ENCODE data around the gene SLC2A10. TPM values are rescaled to one million over a fixed set of nuclear protein-coding genes. Genes with fewer than 3 reads are reported as not detected.

SLC2A10 gene
- total and polyA plus RNA-seq, 2 experiments from 2014 or later = 9.9 to 15.6 TPM

DNA sequence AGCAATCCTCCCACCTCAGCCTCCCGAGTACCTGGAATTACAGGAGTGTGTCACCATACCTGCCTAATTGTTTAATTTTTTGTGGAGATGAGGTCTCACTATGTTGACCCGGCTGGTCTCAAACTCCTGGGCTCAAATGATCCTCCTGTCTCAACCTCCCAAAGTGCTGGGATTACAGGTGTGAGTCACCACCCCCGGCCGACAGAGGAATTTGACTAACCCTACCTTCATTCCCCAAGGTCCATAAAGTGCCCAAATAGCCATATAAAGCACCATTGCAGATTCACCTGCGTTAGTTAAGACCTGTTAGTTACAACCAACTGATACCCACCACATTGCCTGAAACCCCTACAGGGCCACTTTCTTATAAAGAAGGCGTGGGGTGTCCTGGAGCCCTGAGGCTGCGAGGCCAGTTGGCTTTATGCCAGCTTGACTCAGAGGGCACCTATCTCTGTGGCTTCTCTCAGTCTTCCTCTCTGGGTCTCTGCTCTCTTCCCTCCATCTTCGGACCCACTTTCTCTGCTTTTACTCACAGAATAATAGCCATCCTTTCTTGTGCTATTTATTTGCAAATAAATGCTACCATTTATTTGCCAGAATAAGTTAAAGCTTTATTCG, 65.6 kb downstream of the SLC2A10 start:
- TF ChIP-seq, protein P1, sequence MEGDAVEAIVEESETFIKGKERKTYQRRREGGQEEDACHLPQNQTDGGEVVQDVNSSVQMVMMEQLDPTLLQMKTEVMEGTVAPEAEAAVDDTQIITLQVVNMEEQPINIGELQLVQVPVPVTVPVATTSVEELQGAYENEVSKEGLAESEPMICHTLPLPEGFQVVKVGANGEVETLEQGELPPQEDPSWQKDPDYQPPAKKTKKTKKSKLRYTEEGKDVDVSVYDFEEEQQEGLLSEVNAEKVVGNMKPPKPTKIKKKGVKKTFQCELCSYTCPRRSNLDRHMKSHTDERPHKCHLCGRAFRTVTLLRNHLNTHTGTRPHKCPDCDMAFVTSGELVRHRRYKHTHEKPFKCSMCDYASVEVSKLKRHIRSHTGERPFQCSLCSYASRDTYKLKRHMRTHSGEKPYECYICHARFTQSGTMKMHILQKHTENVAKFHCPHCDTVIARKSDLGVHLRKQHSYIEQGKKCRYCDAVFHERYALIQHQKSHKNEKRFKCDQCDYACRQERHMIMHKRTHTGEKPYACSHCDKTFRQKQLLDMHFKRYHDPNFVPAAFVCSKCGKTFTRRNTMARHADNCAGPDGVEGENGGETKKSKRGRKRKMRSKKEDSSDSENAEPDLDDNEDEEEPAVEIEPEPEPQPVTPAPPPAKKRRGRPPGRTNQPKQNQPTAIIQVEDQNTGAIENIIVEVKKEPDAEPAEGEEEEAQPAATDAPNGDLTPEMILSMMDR (IDR thresholded peaks at IDR 0.05; ENCODE audit: low read depth, low read length) = no peak
- Histone ChIP-seq H3K27ac (no peak overlapping the region), H3K4me1 (ENCODE audit: low read depth) (no peaks in the 10 kb centered on the region), H3K36me3 (no peaks in the 10 kb centered on the region), H3K27me3 (no peaks in the 10 kb centered on the region), H3K4me3 (no peak overlapping the region), H3K9me3 (ENCODE audit: low read depth) (no peaks in the 10 kb centered on the region)
- DNase-seq (ENCODE audit: low read depth in 1 of 2, low spot score in 1 of 2) = no peak

DNA sequence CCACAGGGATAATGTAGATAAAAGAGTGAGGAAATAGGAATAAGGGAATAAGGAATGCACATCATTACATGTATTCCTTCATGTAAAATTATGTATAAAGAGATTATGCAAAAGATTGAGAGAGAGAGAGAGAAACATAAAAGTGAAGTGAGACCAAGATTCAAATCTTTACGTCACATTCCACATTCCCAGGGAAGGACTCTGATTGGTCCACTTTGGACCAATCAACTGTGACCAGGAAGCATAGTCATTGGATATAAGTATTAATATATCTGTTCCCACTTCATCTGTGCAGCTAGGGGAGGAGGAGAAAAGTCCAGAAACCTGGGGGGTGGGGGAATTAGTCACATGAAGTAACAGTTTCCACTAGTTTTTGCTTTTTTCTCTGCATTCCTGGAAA, 66.4 kb downstream of the SLC2A10 start:
- no peaks in the 10 kb centered on the region for H3K36me3 ChIP-seq
- no peaks in the 10 kb centered on the region for H3K27me3 ChIP-seq
- H3K27ac ChIP-seq = no peak overlapping the region
- no peaks in the 10 kb centered on the region for H3K9me3 ChIP-seq (ENCODE audit: low read depth)
- DNase-seq (ENCODE audit: low read depth in 1 of 2, low spot score in 1 of 2) = no peak
- no peaks in the 10 kb centered on the region for H3K4me1 ChIP-seq (ENCODE audit: low read depth)
- no peak overlapping the region for H3K4me3 ChIP-seq
- TF ChIP-seq, protein P1 (IDR thresholded peaks at IDR 0.05; ENCODE audit: low read depth, low read length) = no peak

DNA sequence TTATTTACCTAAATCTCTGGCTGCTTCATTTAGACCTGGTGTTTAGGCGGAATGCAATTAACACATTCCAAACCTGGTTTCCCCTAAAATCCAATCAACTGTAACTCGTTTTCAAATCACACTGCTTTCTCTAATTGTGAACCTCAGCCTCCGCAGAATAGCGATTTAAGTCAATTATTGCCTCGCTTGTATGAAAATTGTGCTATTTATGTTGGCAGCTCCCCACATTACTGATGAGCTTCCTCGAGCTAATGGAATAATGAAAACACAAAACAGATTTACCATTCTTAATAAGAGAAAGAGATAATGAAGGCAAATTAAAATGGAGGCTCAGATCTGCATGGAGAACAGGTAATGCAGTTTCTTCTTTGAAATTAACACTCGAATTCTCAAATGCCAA, 67.9 kb downstream of the SLC2A10 start:
- Histone ChIP-seq H3K4me1 (ENCODE audit: low read depth) (no peaks in the 10 kb centered on the region), H3K36me3 (no peaks in the 10 kb centered on the region), H3K27me3 (no peaks in the 10 kb centered on the region), H3K9me3 (ENCODE audit: low read depth) (no peaks in the 10 kb centered on the region), H3K27ac (no peak overlapping the region), H3K4me3 (no peak overlapping the region)
- TF ChIP-seq, protein P1 (IDR thresholded peaks at IDR 0.05; ENCODE audit: low read depth, low read length) = no peak
- DNase-seq (ENCODE audit: low read depth in 1 of 2, low spot score in 1 of 2) = no peak

DNA sequence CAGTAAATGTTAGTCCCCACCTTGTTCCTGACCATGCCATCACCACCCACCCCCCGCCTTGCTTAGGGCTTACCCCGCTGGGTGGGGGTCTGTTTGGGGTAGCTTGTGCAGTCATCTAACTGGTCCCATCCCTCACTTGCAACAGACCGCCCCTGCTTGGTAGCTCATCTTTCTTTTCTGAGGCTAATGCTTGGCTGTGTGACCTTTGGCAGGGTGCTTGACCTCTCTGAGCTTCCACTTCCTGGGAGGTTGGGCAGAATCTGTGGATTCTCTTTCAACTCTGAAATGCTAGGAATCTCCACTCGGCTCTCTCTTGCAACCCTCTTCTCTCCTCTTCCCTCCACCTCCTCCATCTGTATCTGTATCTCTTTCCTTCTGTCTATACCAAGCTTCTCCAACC, 70.4 kb downstream of the SLC2A10 start:
- Histone ChIP-seq H3K27me3 (no peaks in the 10 kb centered on the region), H3K9me3 (ENCODE audit: low read depth) (no peaks in the 10 kb centered on the region), H3K4me1 (ENCODE audit: low read depth) (no peaks in the 10 kb centered on the region), H3K36me3 (no peaks in the 10 kb centered on the region), H3K27ac (no peak overlapping the region), H3K4me3 (no peak overlapping the region)
- no peak for DNase-seq (ENCODE audit: low read depth in 1 of 2, low spot score in 1 of 2)
- TF ChIP-seq, protein P1 (IDR thresholded peaks at IDR 0.05; ENCODE audit: low read depth, low read length) = no peak

DNA sequence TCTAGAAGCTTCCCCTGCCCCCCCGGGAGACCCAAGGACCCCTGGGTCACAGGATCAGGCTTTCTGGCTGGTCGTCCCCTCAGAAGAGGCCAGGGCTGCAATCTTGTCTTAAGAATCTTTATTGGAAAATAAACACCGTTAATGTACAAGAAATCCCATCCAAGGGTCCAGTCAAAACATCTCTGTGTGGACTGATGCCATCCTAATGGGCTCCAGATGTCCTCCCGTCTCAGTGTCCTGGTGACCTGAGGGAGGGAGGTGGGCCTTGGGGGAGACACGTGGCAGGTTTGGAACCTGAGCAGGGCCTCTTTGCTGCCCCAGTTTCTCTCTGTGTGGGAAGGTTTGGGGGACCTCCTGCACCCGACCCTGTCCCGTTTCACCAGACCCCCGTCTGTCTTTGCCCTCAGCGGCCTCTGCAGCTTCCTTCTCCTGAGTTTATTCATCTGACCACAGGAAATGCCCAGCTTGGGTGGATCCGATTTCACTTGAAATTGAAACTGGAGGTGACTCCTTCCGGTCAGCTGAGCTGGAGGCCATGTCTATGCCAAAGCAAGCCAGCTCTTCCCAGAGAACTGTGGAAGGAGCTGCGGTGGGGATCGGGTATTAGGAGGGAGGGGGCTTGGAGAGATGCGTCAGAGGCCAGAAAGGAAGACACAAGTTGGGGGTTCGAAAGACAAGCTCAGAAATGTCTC, 75.1 kb downstream of the SLC2A10 start:
- peak in 1 of 2 donors; percentile 5 for DNase-seq (ENCODE audit: low read depth in 1 of 2, low spot score in 1 of 2)
- H3K4me3 ChIP-seq = no peak overlapping the region
- TF ChIP-seq, protein P1 (IDR thresholded peaks at IDR 0.05; ENCODE audit: low read depth, low read length) = no peak
- no peaks in the 10 kb centered on the region for H3K4me1 ChIP-seq (ENCODE audit: low read depth)
- H3K9me3 ChIP-seq (ENCODE audit: low read depth) = no peaks in the 10 kb centered on the region
- H3K36me3 ChIP-seq = no peaks in the 10 kb centered on the region
- H3K27me3 ChIP-seq = no peaks in the 10 kb centered on the region
- H3K27ac ChIP-seq = no peak overlapping the region

Other genes with a start within 250 kb of the SLC2A10 start
- gene ZNF334, start 196.1 kb upstream of the SLC2A10 start, total RNA-seq = 9.4 and 13.4 TPM in 2 replicates
- 10.9 and 12.6 TPM in 2 replicates for gene ZNF334, start 196.1 kb upstream of the SLC2A10 start, polyA plus RNA-seq
- gene OCSTAMP, start 159.0 kb upstream of the SLC2A10 start, total RNA-seq = not detected in 2 replicates
- not detected in 2 replicates for gene OCSTAMP, start 159.0 kb upstream of the SLC2A10 start, polyA plus RNA-seq
- 2.5 and 3.9 TPM in 2 replicates for gene SLC13A3, start 58.2 kb upstream of the SLC2A10 start, total RNA-seq
- gene SLC13A3, start 58.2 kb upstream of the SLC2A10 start, polyA plus RNA-seq = 2.1 and 3.5 TPM in 2 replicates
- 19.6 and 21.2 TPM in 2 replicates for gene TP53RK, start 20.2 kb upstream of the SLC2A10 start, total RNA-seq
- 15.8 and 16.1 TPM in 2 replicates for gene TP53RK, start 20.2 kb upstream of the SLC2A10 start, polyA plus RNA-seq
- 0.07 and 0.30 TPM in 2 replicates for gene EYA2, start 185.2 kb downstream of the SLC2A10 start, total RNA-seq
- gene EYA2, start 185.2 kb downstream of the SLC2A10 start, polyA plus RNA-seq = 0.31 TPM in 1 of 2 replicates, not detected in the other

Measured in cardiac muscle cell (in vitro differentiated cells and primary cell).